Progenitor cell of endocrine pancreas (in vitro differentiated cells): Measurements from ENCODE around the gene UVRAG. TPM values are rescaled to one million over a fixed set of nuclear protein-coding genes. Genes with fewer than 3 reads are reported as not detected.

Experiments
- DNase-seq: peaks from one replicate; pipeline ENCODE4 v3.0.0; 2021; ENCODE audit warnings: low spot score; ENCODE audit not compliant: unreplicated experiment
- H3K27ac Mint-ChIP-seq: 2 replicates; pipeline ENCODE4 v1.8.0; 2021; ENCODE audit warnings: mild to moderate bottlenecking, moderate library complexity, mixed read lengths
- H3K27me3 Mint-ChIP-seq: 2 replicates; pipeline ENCODE4 v1.8.0; 2021; ENCODE audit warnings: mixed read lengths
- H3K36me3 Mint-ChIP-seq: 2 replicates; pipeline ENCODE4 v1.8.0; 2022; ENCODE audit warnings: mixed read lengths; ENCODE audit not compliant: insufficient read depth
- H3K4me1 Mint-ChIP-seq: 2 replicates; pipeline ENCODE4 v1.8.0; 2021; ENCODE audit warnings: low read depth, mixed read lengths
- H3K4me3 Mint-ChIP-seq: 2 replicates; pipeline ENCODE4 v1.8.0; 2021; ENCODE audit warnings: low read depth, mild to moderate bottlenecking, moderate library complexity, mixed read lengths
- H3K9me3 Mint-ChIP-seq: 2 replicates; pipeline ENCODE4 v1.8.0; 2021; ENCODE audit warnings: low read depth, mixed read lengths
- CTCF ChIP-seq: fragments of 200-600 bp; sonication (generic); IDR thresholded peaks from one replicate; pipeline ENCODE4 v1.5.0; 2021; ENCODE audit warnings: antibody characterized with exemption, mild to moderate bottlenecking; ENCODE audit not compliant: unreplicated experiment
- total RNA-seq: library from RNA; stranded (reverse); gene quantifications from 2 replicates; pipeline ENCODE4 v1.2.1, GENCODE V29; 2021

The UVRAG gene
- total RNA-seq, 1 donor from 2014 or later, result 25.7 TPM

- no peak for DNase-seq
- Mint-ChIP-seq H3K27me3 (peaks cover 16% of the 10 kb centered on the region), H3K36me3 (no peaks in the 10 kb centered on the region), H3K9me3 (no peaks in the 10 kb centered on the region), H3K27ac (no peak overlapping the region), H3K4me3 (no peak overlapping the region), H3K4me1 (no peaks in the 10 kb centered on the region)
- TF ChIP-seq CTCF, result no peak
Measured at GRCh38 chr11:75792127-75792731, 22.8 kb upstream of the UVRAG start.

GRCh38 chr11:75792997-75793800 lies 21.8 kb upstream of the UVRAG start:
- Mint-ChIP-seq H3K4me3 (no peak overlapping the region), H3K9me3 (no peaks in the 10 kb centered on the region), H3K4me1 (no peaks in the 10 kb centered on the region), H3K36me3 (no peaks in the 10 kb centered on the region), H3K27me3 (peaks cover 16% of the 10 kb centered on the region), H3K27ac (no peak overlapping the region)
- DNase-seq, result no peak
- no peak for TF ChIP-seq CTCF

- no peak for DNase-seq
- peaks cover 16% of the 10 kb centered on the region for H3K27me3 Mint-ChIP-seq
- H3K27ac Mint-ChIP-seq, result no peak overlapping the region
- no peak overlapping the region for H3K4me3 Mint-ChIP-seq
- no peaks in the 10 kb centered on the region for H3K36me3 Mint-ChIP-seq
- no peaks in the 10 kb centered on the region for H3K9me3 Mint-ChIP-seq
- H3K4me1 Mint-ChIP-seq, result no peaks in the 10 kb centered on the region
- no peak for TF ChIP-seq CTCF
Measured at GRCh38 chr11:75793966-75794365, 21.0 kb upstream of the UVRAG start.

GRCh38 chr11:75795276-75796090 lies 19.5 kb upstream of the UVRAG start:
- no peaks in the 10 kb centered on the region for H3K4me1 Mint-ChIP-seq
- TF ChIP-seq CTCF, result no peak
- no peaks in the 10 kb centered on the region for H3K9me3 Mint-ChIP-seq
- H3K27me3 Mint-ChIP-seq, result peaks cover 16% of the 10 kb centered on the region
- H3K27ac Mint-ChIP-seq, result no peak overlapping the region
- DNase-seq, result no peak
- H3K36me3 Mint-ChIP-seq, result no peaks in the 10 kb centered on the region
- H3K4me3 Mint-ChIP-seq, result no peak overlapping the region

- Mint-ChIP-seq H3K36me3 (no peaks in the 10 kb centered on the region), H3K9me3 (no peaks in the 10 kb centered on the region), H3K4me3 (no peak overlapping the region), H3K27ac (no peak overlapping the region), H3K27me3 (peaks cover 16% of the 10 kb centered on the region), H3K4me1 (no peaks in the 10 kb centered on the region)
- DNase-seq, result no peak
- no peak for TF ChIP-seq CTCF
Measured at GRCh38 chr11:75796091-75796435, 18.9 kb upstream of the UVRAG start.
